ENCODE measurements around the gene TLCD3B. TPM values are rescaled to one million over a fixed set of nuclear protein-coding genes. Genes with fewer than 3 reads are reported as not detected.

TLCD3B gene
- total RNA-seq, 4 donors from 2014 or later = not detected

GRCh38 chr16:30067584-30067916, 36.5 kb upstream of the TLCD3B start:
- H3K4me3 ChIP-seq (ENCODE audit: low read depth, poor library complexity, severe bottlenecking) = no peak overlapping the region
- 60 to 70% methylated on average over 6 of the region's 6 CpGs for WGBS, 2 donors
- intact Hi-C loops (cut with DNase I; ENCODE audit: low total_unique reads) = no loop called here
- DNase-seq (ENCODE audit: low spot score in 2 of 2) = no peak
- no peak for TF ChIP-seq CTCF (IDR thresholded peaks at IDR 0.05)
- no peak for TF ChIP-seq POLR2A (IDR thresholded peaks at IDR 0.05)

- WGBS, 2 donors = 20 to 39% methylated on average over 12 to 21 of the region's 21 CpGs
- intact Hi-C loops (cut with DNase I; ENCODE audit: low total_unique reads) = no loop called here
- peak overlapping the region; percentile 98 for H3K4me3 ChIP-seq (ENCODE audit: low read depth, poor library complexity, severe bottlenecking)
Observed at GRCh38 chr16:30066761-30067583, 35.9 kb upstream of the TLCD3B start.

GRCh38 chr16:30065943-30066760, 35.1 kb upstream of the TLCD3B start:
- DNase-seq (ENCODE audit: low spot score in 2 of 2) = no peak

More at GRCh38 chr16:30066761-30067583, 35.9 kb upstream of the TLCD3B start:
- DNase-seq (ENCODE audit: low spot score in 2 of 2) = no peak
- no peak for TF ChIP-seq POLR2A (IDR thresholded peaks at IDR 0.05)
- no peak for TF ChIP-seq CTCF (IDR thresholded peaks at IDR 0.05)

GRCh38 chr16:30065102-30065942, 34.3 kb upstream of the TLCD3B start, which contains the start of gene ALDOA:
TSS of gene ALDOA (plus strand) at chr16:30065760. CDS start at chr16:30066898, 1,138 bp downstream.
- peak; percentile 96 to 99 for DNase-seq (ENCODE audit: low spot score in 2 of 2)
- peak within 1 kb of the TSS; percentile 98 for H3K4me3 ChIP-seq (ENCODE audit: low read depth, poor library complexity, severe bottlenecking)
- WGBS, 2 donors = 0 to 1% methylated on average over 55 to 80 of the region's 99 CpGs
- intact Hi-C loops (cut with DNase I; ENCODE audit: low total_unique reads) = no loop called here
- peak in 1 of 2 donors; percentile 95 for TF ChIP-seq POLR2A (IDR thresholded peaks at IDR 0.05)
- TF ChIP-seq CTCF (IDR thresholded peaks at IDR 0.05) = no peak

More at GRCh38 chr16:30065943-30066760, 35.1 kb upstream of the TLCD3B start:
- 0 to 1% methylated on average over 42 of the region's 44 CpGs for WGBS, 2 donors
- H3K4me3 ChIP-seq (ENCODE audit: low read depth, poor library complexity, severe bottlenecking) = peak overlapping the region; percentile 98
- TF ChIP-seq POLR2A (IDR thresholded peaks at IDR 0.05) (no peak), CTCF (IDR thresholded peaks at IDR 0.05) (no peak)
- intact Hi-C loops (cut with DNase I; ENCODE audit: low total_unique reads) = no loop called here

DNA sequence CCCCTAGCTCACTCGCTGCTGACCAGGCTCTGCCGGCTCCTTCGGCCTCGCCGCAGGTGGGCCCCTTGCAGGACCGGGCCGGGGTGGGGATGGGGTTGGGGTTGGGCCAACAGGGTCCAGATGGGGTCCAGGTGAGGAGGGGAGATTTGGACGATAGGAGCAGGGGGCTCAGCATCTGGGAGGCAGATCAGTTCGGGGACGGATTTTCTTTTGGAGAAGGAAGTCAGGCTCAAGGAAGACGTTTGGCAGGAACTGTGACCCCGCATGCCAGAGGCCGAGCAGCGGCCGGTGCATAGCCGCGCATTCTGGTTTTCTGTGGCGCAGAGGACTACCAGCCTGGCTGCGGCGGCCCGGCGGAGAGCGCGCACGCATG, 33.6 kb upstream of the TLCD3B start:
- no peak for DNase-seq (ENCODE audit: low spot score in 2 of 2)
- H3K4me3 ChIP-seq (ENCODE audit: low read depth, poor library complexity, severe bottlenecking) = peak overlapping the region; percentile 39
- no peak for TF ChIP-seq CTCF (IDR thresholded peaks at IDR 0.05)
- peak in 1 of 2 donors; percentile 5 for TF ChIP-seq POLR2A (IDR thresholded peaks at IDR 0.05)
- WGBS, 2 donors = 0% methylated on average over 17 of the region's 25 CpGs
- intact Hi-C loops (cut with DNase I; ENCODE audit: low total_unique reads) = loop anchor here (5.0 kb wide), 1 partner anchor 102 kb away; the partner anchor contains the start of gene TMEM219
